ENCODE data around the gene LRRC25. TPM values are rescaled to one million over a fixed set of nuclear protein-coding genes. Genes with fewer than 3 reads are reported as not detected.

Gene LRRC25
- total RNA-seq, 1 donor from 2014 or later, result 0.08 TPM

DNA sequence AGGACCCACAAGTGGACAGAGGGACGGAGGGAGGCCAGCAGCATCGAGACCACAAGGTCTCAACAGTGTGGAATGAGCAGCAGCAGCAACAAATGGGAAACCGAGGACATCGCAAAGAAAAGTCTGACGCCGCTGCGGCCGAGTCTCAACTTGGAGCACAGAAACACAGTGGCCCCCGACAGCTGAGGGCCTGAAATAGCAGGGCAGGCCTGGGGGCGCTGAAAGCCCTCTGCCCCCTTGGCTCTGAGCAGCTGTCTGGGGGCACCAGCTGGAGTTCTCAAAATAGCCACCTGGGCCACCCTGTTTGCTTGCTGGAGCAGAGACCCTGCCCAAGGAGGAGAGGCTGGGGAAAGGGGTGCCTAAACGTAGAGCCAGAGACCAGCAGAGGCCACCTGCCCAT lies 46.4 kb upstream of the LRRC25 start:
- Histone ChIP-seq H3K36me3 (ENCODE audit: control insufficient read depth, insufficient read depth, low read length) (no peaks in the 10 kb centered on the region), H3K4me3 (ENCODE audit: low read depth, low read length) (no peak overlapping the region), H3K27me3 (ENCODE audit: control insufficient read depth, insufficient read depth, low read length) (no peaks in the 10 kb centered on the region)
- no peak for DNase-seq (ENCODE audit: low read depth)
- TF ChIP-seq, protein P1, sequence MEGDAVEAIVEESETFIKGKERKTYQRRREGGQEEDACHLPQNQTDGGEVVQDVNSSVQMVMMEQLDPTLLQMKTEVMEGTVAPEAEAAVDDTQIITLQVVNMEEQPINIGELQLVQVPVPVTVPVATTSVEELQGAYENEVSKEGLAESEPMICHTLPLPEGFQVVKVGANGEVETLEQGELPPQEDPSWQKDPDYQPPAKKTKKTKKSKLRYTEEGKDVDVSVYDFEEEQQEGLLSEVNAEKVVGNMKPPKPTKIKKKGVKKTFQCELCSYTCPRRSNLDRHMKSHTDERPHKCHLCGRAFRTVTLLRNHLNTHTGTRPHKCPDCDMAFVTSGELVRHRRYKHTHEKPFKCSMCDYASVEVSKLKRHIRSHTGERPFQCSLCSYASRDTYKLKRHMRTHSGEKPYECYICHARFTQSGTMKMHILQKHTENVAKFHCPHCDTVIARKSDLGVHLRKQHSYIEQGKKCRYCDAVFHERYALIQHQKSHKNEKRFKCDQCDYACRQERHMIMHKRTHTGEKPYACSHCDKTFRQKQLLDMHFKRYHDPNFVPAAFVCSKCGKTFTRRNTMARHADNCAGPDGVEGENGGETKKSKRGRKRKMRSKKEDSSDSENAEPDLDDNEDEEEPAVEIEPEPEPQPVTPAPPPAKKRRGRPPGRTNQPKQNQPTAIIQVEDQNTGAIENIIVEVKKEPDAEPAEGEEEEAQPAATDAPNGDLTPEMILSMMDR (IDR thresholded peaks at IDR 0.05; ENCODE audit: insufficient read depth, low read length, poor library complexity, severe bottlenecking), result no peak

DNA sequence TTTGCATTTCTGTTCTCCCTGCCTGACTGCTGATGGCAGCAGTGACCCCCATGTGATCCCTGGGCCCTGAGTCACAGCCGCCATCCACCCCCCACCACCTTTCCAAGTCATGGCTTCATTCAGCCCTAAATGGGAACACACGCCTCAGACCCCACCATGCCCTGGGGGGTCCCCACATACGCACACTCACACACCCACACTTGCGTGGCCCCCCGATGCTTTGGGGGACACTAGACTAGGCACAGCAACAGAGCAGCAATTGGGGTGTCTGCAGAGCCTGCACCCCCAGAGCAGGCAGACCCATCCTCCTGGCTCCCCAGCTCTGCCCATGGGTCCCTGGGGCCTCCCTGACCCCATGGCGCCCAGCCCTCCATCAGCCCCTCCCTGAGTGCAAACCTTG lies 46.0 kb upstream of the LRRC25 start:
- Histone ChIP-seq H3K4me3 (ENCODE audit: low read depth, low read length) (no peak overlapping the region), H3K27me3 (ENCODE audit: control insufficient read depth, insufficient read depth, low read length) (no peaks in the 10 kb centered on the region), H3K36me3 (ENCODE audit: control insufficient read depth, insufficient read depth, low read length) (no peaks in the 10 kb centered on the region)
- TF ChIP-seq, protein P1 (IDR thresholded peaks at IDR 0.05; ENCODE audit: insufficient read depth, low read length, poor library complexity, severe bottlenecking), result no peak
- DNase-seq (ENCODE audit: low read depth), result no peak

DNA sequence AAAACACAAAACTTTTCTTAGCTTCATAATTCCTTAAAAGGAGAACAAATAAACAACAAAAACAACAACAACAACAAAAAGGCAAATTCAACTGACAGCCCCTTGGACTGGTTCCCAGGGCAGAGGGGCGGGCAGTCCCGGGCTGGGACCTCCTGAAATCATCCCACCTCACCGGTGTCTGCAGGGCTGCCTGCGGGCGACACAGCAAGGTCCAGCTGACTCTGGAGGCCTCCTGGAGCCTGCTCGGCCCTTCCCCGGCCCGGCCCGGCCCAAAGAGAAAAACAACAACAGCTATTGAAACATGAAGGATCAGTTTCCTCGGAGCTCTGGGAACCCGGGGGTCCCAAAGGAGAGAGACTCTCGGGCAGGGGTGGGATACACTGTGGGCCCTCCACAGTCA lies 45.5 kb upstream of the LRRC25 start:
- Histone ChIP-seq H3K36me3 (ENCODE audit: control insufficient read depth, insufficient read depth, low read length) (no peaks in the 10 kb centered on the region), H3K27me3 (ENCODE audit: control insufficient read depth, insufficient read depth, low read length) (no peaks in the 10 kb centered on the region), H3K4me3 (ENCODE audit: low read depth, low read length) (no peak overlapping the region)
- no peak for DNase-seq (ENCODE audit: low read depth)
- TF ChIP-seq, protein P1 (IDR thresholded peaks at IDR 0.05; ENCODE audit: insufficient read depth, low read length, poor library complexity, severe bottlenecking), result no peak

DNA sequence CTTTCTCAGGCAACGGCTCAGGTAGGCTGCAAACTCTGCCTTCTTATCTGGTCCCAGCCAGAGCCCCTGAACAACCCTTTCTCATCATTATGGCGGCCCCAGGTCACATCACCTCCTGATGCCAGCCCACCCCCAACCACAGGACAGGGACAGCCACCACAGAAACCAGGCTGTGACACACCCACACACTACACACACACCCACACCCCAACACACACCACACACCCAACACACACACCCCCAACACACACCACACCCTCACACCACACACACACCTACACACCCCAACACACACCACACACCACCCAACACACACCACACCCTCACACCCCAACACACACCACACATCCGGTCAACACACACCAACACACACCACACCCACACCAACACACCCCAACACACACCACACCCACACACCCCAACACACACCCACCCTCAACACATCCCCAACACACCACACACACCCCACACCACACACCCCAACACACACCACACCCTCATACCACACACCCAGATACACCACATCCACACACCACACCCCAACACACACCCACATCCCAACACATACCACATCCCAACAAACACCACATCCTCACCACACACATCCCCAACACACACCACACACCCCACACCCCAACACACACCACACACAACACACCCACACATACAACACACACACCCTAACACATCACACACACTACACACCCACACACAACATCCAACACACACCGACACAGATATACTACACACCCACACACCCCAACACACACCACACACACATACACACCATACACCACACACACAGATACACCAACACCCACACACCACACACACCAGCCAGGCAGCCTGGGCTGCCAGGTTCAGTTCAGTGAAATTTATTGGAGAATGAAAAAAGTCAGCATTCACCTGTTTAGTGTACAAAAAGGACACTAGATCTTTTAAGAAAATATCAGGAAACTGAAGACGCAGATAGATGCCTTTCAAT lies 44.7 kb upstream of the LRRC25 start:
- Histone ChIP-seq H3K4me3 (ENCODE audit: low read depth, low read length) (no peak overlapping the region), H3K36me3 (ENCODE audit: control insufficient read depth, insufficient read depth, low read length) (no peaks in the 10 kb centered on the region), H3K27me3 (ENCODE audit: control insufficient read depth, insufficient read depth, low read length) (no peaks in the 10 kb centered on the region)
- TF ChIP-seq, protein P1 (IDR thresholded peaks at IDR 0.05; ENCODE audit: insufficient read depth, low read length, poor library complexity, severe bottlenecking), result no peak
- DNase-seq (ENCODE audit: low read depth), result no peak

DNA sequence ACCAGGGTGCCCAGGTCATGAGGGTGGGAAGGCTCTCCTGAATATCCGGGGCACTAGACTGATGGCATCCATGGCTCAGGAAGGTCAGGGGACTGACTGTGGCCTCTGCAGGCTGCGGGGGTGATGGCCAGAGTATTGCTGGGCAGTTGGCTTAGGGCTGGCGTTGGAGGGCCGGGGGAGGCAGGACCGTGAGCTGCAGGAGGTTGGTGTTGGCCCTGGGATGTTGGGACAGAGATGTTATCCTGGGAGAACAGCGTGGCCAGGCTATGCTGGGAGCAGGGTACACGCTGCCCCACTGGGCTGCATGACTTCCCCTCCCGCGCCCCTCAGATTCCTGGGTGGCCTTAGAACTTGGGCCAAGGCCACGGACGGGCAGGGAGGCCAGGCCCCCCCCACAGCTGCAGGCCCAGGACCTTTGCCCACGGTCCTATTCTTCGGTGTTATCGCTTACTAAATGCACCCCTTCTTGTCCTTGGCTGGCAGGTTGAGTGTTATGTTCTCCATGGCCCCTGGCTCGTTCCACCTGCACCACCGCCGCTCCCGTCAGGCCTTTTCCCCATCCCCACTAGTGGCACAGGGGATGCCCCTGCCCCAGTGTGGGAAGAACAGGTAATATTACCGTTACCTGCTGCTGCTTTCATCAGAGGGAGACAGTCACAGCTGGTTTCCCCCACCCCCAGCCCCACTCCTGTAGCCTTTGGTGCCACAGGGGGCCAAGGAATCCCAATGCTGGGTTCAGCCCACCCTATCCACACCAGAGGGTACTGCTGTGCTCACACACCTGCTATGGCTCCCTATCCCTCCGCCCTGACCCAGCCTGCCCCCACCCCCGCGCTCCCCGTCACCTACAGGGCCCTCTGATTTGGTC lies 43.7 kb upstream of the LRRC25 start:
- H3K27me3 ChIP-seq (ENCODE audit: control insufficient read depth, insufficient read depth, low read length), result no peaks in the 10 kb centered on the region
- TF ChIP-seq, protein P1 (IDR thresholded peaks at IDR 0.05; ENCODE audit: insufficient read depth, low read length, poor library complexity, severe bottlenecking), result no peak
- H3K4me3 ChIP-seq (ENCODE audit: low read depth, low read length), result no peak overlapping the region
- no peaks in the 10 kb centered on the region for H3K36me3 ChIP-seq (ENCODE audit: control insufficient read depth, insufficient read depth, low read length)
- DNase-seq (ENCODE audit: low read depth), result no peak

Data from kidney epithelial cell (primary cell).